Heart right ventricle (tissue), 16 donors: ENCODE data around the gene DUSP14. TPM values are rescaled to one million over a fixed set of nuclear protein-coding genes. Genes with fewer than 3 reads are reported as not detected.

Source experiments
- ATAC-seq, 8 donors: fragments of 200-7000 bp; cut with Tn5 transposase; one replicate each; pipeline ENCODE4 v1.9.1; 2020; ENCODE audit warnings: mild to moderate bottlenecking in 8 of 8, moderate library complexity in 8 of 8, moderate number of reproducible peaks in 1 of 8
- DNase-seq, 2 donors: peaks; one replicate each; pipeline ENCODE4 v3.0.0-alpha.2; 2020
- H3K27ac ChIP-seq, 10 donors: fragments of 200-600 bp; sonication (generic) in 2 of 10; one replicate each; pipeline versions ENCODE4 v1.5.0 to v1.8.0; 2020 to 2022; ENCODE audit warnings: mild to moderate bottlenecking in 3 of 10
- H3K27me3 ChIP-seq, 7 donors: fragments of 200-600 bp; one replicate each; pipeline ENCODE4 v1.8.0; 2021 to 2022; ENCODE audit warnings: mild to moderate bottlenecking in 2 of 7
- H3K36me3 ChIP-seq, 9 donors: fragments of 200-600 bp; sonication (generic) in 1 of 9; one replicate each; pipeline versions ENCODE4 v1.5.0 to v1.8.0; 2020 to 2022; ENCODE audit warnings: mild to moderate bottlenecking in 2 of 9
- H3K4me1 ChIP-seq, 9 donors: fragments of 200-600 bp; sonication (generic) in 1 of 9; one replicate each; pipeline versions ENCODE4 v1.5.0 to v1.8.0; 2020 to 2022; ENCODE audit warnings: mild to moderate bottlenecking in 4 of 9
- H3K4me3 ChIP-seq, 10 donors: fragments of 200-600 bp; sonication (generic) in 2 of 10; one replicate each; pipeline versions ENCODE4 v1.5.0 to v1.8.0; 2020 to 2022; ENCODE audit warnings: mild to moderate bottlenecking in 7 of 10, moderate library complexity in 2 of 10
- H3K9me3 ChIP-seq, 11 donors: fragments of 200-600 bp in 10 of 11; sonication (generic) in 2 of 11; one replicate each; pipeline versions ENCODE4 v1.5.0 to v1.8.0; 2013 to 2022; ENCODE audit warnings: mild to moderate bottlenecking in 2 of 11, control low read depth in 1 of 11, moderate library complexity in 1 of 11
- WGBS, 2 donors: extraction: QIAGEN DNeasy Blood & Tissue Kit; methylation state at CpG; one replicate each; pipeline ENCODE4 v1.1.7; 2013; ENCODE audit warnings: inconsistent platforms in 1 of 2; 5-methylcytosine and 5-hydroxymethylcytosine counted together
- intact Hi-C, 10 donors: fragments of 100-400 bp; cut with DNase I; formaldehyde crosslinking; loops; one replicate each; pipeline versions ENCODE4 v1.11.1 to v1.14.2; 2022
- polyA plus RNA-seq, 2 donors: library from polyadenylated mRNA; stranded (reverse); fragments of 200-250 nt; gene quantifications; one replicate each; pipeline ENCODE4 v1.2.3, GENCODE V29; 2013
- total RNA-seq, 10 donors: library from RNA; stranded (reverse); fragmentation: NEBNext Ultra II Directional in 3 of 10; extraction: Animal tissue kit (Norgen Biotek cat#: 25700) in 3 of 10; gene quantifications; one replicate each; pipeline versions ENCODE4 v1.2.1 to v1.2.4, GENCODE V29; 2021 to 2023
- TF ChIP-seq, protein P1 (sequence below), 9 donors: fragments of 200-600 bp; sonication (generic) in 2 of 9; IDR thresholded peaks; one replicate each; pipeline versions ENCODE4 v1.5.0 to v1.8.0; 2021 to 2022; ENCODE audit warnings: antibody characterized with exemption in 9 of 9, mild to moderate bottlenecking in 5 of 9, moderate library complexity in 1 of 9
- donor health status: Arrhythmogenic right ventricular cardiomyopathy.
- donor health status: ischemic (EF 13 %, LVEDD 7.1; RV severe dilation, severe dysfunction).
- donor health status: healthy with polysubstance abuse.
- donor health status: DM: no; HTN: yes; CAD: no.
- donor health status: DM: no; HTN: no; CAD: no.
- donor health status: ischemic (EF 25% LVEDD 6.9; RV normal size, moderate dysfunction).
- donor health status: ischemic (EF 25% LVEDD 5.7; RV mildly dilated, moderate dysfunction).
- donor health status: healthy.
- donor health status: DM: yes; HTN: yes; CAD: no.
- donor health status: Ischemic cardiomyopathy.
- donor health status: ischemic (EF 35%, LVEDD 5.7; RV mildly dilated, moderate dysfunction).
- donor health status: nonischemic (EF 11% LVEDD 7.7; RV severe dilation, severe dysfunction).
- donor health status: DM: yes; HTN: yes; CAD: no.
- donor health status: PGD.
- donor health status: ischemic (EF 29% LVEDD 5.4; RV normal size, mild dysfunction).
- donor health status: nonischemic (EF 23%, LVEDD 6.1; RV moderate dilation, normal function).

DUSP14 gene
- total and polyA plus RNA-seq, 12 donors = 6.0 to 21.7 (median 18.5) TPM

DNA sequence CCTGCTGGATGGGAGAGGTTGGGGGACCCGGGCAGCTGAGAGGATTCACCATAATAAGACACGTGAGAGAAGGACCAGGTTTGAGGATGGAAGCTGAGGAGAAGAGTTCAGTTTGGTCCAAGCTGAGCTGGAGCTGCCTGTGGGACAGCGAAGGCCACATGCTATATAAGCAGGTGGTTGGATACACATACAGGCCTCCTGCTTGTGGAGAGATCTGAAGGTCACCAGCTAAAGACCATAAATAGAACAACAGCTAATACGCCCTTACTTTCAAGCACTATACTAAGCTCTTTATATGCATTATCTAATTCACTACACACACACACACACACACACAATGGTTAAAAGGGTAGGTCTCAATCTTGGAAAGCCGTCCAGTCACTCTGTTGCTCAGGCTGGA lies 32.1 kb downstream of the DUSP14 start:
- H3K36me3 ChIP-seq = peaks cover 0 to 93% (median 26%) of the 10 kb centered on the region in 9 donors
- H3K27ac ChIP-seq = peak overlapping the region in 1 of 10 donors; percentile 30
- TF ChIP-seq, protein P1, sequence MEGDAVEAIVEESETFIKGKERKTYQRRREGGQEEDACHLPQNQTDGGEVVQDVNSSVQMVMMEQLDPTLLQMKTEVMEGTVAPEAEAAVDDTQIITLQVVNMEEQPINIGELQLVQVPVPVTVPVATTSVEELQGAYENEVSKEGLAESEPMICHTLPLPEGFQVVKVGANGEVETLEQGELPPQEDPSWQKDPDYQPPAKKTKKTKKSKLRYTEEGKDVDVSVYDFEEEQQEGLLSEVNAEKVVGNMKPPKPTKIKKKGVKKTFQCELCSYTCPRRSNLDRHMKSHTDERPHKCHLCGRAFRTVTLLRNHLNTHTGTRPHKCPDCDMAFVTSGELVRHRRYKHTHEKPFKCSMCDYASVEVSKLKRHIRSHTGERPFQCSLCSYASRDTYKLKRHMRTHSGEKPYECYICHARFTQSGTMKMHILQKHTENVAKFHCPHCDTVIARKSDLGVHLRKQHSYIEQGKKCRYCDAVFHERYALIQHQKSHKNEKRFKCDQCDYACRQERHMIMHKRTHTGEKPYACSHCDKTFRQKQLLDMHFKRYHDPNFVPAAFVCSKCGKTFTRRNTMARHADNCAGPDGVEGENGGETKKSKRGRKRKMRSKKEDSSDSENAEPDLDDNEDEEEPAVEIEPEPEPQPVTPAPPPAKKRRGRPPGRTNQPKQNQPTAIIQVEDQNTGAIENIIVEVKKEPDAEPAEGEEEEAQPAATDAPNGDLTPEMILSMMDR (IDR thresholded peaks at IDR 0.05) = no peak
- H3K27me3 ChIP-seq = no peaks in the 10 kb centered on the region
- H3K4me3 ChIP-seq = no peak overlapping the region
- intact Hi-C loops = no loop called here
- peak in 7 of 8 donors; percentile 29 to 65 (median 56) for ATAC-seq
- 78 to 79% methylated on average over 5 of the region's 5 CpGs for WGBS, 2 donors
- no peak for DNase-seq
- H3K4me1 ChIP-seq = peaks cover 0 to 6% (median 0%) of the 10 kb centered on the region in 9 donors
- no peaks in the 10 kb centered on the region for H3K9me3 ChIP-seq

DNA sequence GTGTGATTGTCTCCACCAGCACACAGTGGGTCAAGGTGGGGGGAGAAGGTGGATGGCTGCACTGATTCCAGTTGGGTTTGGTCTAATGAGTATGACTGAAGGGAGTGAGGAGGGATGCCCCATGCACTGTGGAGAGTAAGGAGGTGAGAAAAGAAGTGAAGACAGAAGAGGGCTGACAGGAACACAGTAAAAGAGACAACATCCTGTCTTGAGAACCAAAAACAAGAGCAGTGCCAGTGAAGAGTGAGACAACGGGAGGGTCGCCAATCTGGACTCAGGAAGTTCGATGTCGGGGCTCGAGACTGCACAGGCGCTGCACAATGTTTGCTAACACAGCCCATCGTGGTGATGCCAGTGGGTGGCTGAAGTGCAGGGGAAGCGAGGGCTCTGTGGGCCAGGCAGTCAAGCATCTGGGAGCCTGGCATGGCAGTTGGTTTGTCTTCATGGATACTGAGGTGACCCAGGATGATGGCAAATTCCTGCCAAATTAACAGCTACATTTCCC lies 34.1 kb downstream of the DUSP14 start:
- intact Hi-C loops = no loop called here

DNA sequence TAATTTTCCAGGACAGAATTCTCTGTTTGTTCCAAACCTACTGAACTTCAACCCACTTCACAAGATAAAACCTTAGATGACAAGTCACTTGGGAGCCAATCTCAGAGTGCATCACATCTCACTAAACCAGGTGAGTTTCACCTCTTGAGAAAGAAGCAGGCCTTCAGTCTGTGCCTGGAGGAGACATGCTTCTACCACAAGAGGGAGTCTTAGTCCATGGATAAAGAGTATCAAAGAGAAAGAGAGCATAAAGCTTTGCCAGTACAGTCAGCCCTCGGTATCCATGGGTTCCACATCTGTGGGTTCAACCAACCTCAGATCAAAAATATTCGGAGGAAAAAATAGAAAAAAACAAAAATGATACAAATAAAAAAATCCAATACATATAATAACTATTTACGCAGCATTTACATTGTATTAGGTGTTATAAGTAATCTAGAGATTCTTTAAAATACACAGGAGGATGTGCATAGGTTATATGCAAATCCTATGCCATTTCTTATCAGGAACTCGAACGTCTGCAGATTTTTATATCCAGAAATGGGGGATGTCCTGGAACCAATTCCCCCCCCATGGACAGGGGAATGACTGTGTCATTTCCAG lies 37.7 kb downstream of the DUSP14 start:
- H3K36me3 ChIP-seq = peaks cover 0 to 97% (median 17%) of the 10 kb centered on the region in 9 donors
- 55 to 60% methylated on average over 5 of the region's 5 CpGs for WGBS, 2 donors
- H3K9me3 ChIP-seq = no peaks in the 10 kb centered on the region
- TF ChIP-seq, protein P1 (IDR thresholded peaks at IDR 0.05) = peak; percentile 5 to 71 (median 57)
- no peak overlapping the region for H3K27ac ChIP-seq
- intact Hi-C loops = no loop called here
- ATAC-seq (peak in 4 of 8 donors; percentile 50 to 75 (median 58)), DNase-seq (no peak)
- no peak overlapping the region for H3K4me3 ChIP-seq
- H3K27me3 ChIP-seq = no peaks in the 10 kb centered on the region
- H3K4me1 ChIP-seq = no peaks in the 10 kb centered on the region

More for the DNA sequence above, 34.1 kb downstream of the DUSP14 start:
- Histone ChIP-seq H3K36me3 (peaks cover 0 to 91% (median 17%) of the 10 kb centered on the region in 9 donors), H3K27me3 (no peaks in the 10 kb centered on the region), H3K27ac (no peak overlapping the region), H3K4me1 (peaks cover 0 to 6% (median 0%) of the 10 kb centered on the region in 9 donors), H3K4me3 (no peak overlapping the region), H3K9me3 (no peaks in the 10 kb centered on the region)
- DNase-seq (no peak), ATAC-seq (no peak)
- TF ChIP-seq, protein P1 (IDR thresholded peaks at IDR 0.05) = no peak
- WGBS, 2 donors = 76 to 84% methylated on average over 8 of the region's 8 CpGs

DNA sequence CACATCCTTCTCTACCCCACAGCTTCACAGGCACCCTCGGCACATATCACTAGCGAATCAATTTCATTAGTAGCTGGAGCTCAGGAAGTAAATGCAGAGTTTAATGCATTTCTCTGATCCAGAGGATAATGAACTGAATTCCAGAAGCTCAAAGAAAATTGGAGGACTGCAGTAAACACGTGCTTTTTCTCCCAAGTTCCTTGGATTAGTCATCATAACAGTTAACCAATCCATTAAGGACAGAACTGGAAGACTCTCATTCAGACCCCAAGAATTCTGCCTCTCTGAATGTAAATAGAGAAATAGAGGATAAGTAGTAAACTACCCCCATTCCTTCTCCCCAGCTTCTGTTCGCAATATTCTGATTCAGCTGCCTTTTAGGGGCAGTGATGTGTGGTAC lies 40.7 kb downstream of the DUSP14 start:
- Histone ChIP-seq H3K27me3 (no peaks in the 10 kb centered on the region), H3K9me3 (no peaks in the 10 kb centered on the region), H3K4me3 (no peak overlapping the region), H3K36me3 (peaks cover 0 to 100% (median 20%) of the 10 kb centered on the region in 9 donors), H3K27ac (no peak overlapping the region), H3K4me1 (no peaks in the 10 kb centered on the region)
- WGBS, 2 donors = 92 to 93% methylated on average over 4 of the region's 4 CpGs
- DNase-seq = no peak
- TF ChIP-seq, protein P1 (IDR thresholded peaks at IDR 0.05) = no peak
- intact Hi-C loops = no loop called here
- no peak for ATAC-seq
